Sigmoid colon (tissue), 3 donors: ENCODE results near the gene LARGE1.

Experiments used
- POLR2A ChIP-seq, 2 donors: fragments of 450-650 bp; IDR thresholded peaks; one replicate each; pipeline ENCODE4 v1.6.1; 2016; ENCODE audit warnings: antibody characterized with exemption in 2 of 2, mild to moderate bottlenecking in 2 of 2, moderate library complexity in 2 of 2
- TF ChIP-seq, protein P1 (sequence below), 4 experiments: fragments of 450-650 bp in 3 of 4; fragments of 200-600 bp in 1 of 4; IDR thresholded peaks; one replicate each; pipeline ENCODE4 v1.5.1; 2016 to 2019; ENCODE audit warnings: antibody characterized with exemption in 4 of 4, mild to moderate bottlenecking in 3 of 4, moderate library complexity in 2 of 4

DNA sequence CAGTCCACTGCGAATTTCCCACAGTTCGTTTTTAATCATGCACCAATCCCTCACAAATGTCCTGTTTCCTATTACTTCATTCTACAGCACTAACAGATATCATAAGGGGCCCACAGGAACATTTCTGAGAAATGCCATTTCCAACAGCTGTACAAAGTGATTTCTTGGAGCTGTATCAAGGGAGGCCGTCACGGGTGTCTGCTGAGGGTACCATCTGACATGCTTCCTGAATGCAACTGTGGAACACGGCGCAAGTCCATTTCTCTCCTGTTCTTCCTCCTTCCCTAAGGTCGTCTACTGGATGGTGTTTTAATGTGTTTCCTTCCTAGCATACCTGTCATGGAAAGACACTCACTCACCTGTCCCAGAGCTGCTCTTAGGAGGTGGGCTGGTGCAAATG lies 320.7 kb downstream of the LARGE1 start:
- TF ChIP-seq, protein P1, sequence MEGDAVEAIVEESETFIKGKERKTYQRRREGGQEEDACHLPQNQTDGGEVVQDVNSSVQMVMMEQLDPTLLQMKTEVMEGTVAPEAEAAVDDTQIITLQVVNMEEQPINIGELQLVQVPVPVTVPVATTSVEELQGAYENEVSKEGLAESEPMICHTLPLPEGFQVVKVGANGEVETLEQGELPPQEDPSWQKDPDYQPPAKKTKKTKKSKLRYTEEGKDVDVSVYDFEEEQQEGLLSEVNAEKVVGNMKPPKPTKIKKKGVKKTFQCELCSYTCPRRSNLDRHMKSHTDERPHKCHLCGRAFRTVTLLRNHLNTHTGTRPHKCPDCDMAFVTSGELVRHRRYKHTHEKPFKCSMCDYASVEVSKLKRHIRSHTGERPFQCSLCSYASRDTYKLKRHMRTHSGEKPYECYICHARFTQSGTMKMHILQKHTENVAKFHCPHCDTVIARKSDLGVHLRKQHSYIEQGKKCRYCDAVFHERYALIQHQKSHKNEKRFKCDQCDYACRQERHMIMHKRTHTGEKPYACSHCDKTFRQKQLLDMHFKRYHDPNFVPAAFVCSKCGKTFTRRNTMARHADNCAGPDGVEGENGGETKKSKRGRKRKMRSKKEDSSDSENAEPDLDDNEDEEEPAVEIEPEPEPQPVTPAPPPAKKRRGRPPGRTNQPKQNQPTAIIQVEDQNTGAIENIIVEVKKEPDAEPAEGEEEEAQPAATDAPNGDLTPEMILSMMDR (IDR thresholded peaks at IDR 0.05): no peak
- TF ChIP-seq POLR2A (IDR thresholded peaks at IDR 0.05): no peak
